GM21529 (cell line): ENCODE measurements around the gene ALG3.

Experiments
- ATAC-seq: cut with Tn5 transposase; IDR thresholded peaks from one replicate; pipeline ENCODE4 v1.9.1; 2021; ENCODE audit not compliant: unreplicated experiment

The ALG3 gene

DNA sequence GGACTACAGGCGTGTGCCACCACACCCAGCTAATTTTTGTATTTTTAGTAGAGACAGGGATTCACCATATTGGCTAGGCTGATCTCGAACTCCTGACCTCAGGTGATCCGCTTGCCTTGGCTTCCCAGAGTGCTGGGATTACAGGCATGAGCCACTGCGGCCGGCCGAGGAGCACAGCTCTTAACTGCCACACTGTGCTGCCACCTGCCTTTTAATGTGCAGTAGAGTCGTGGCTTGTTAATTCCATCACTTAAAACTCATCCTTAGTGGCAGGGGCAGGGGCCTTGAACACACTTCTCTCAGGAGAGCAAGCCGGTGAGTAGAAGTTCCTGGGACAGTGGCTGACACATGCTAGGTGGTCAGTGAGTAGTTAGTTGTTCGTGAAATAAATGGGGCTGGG is 50.3 kb downstream of the ALG3 start:
- no peak for ATAC-seq

- ATAC-seq, result no peak
These were observed 52.2 kb downstream of the ALG3 start for GRCh38 chr3:184196536-184196935.

DNA sequence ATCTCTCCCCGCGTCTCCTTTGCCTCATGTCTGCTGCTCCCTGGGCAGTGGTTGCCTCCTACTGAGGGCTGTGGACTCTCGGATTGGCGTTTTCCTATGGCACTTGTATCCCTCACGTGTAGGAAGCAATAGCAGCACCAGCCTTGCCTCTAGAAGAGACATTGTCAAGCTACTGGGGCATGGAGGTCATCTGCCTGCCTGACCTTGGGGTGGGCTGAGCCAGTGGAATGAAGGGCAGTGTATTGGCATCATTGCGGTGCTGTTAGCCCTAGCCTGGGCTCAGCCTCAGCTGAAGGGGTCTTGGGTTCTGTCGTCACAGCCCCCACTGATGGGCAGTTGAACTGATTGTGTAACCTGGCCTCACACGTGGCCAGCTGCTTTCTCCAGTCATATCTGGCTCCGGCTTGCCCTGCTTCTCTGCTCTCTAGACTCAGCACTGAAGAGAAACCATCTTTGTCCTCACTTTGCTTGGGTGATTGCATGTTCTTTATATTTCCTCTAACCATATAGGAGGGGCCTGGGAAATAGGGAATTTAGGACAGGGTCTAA is 54.7 kb downstream of the ALG3 start:
- ATAC-seq, result no peak

DNA sequence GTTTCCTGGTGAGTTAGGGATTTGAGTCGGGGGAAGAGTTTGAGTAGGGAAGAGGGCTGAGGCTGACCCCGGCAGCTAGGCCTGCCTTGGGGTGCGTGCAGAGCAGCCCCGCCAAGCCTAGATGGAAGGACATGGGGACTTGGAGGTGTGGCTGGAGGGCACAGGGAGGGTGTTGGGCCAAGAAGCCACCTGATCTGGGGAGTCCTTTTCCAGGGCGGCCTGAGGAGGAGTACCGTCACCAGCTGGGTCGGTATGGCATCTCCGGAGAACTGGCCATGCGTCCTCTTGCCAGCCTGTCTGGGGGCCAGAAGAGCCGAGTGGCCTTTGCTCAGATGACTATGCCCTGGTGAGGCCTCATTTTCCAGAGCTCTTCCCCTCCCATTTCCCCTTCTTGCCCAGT is 55.9 kb downstream of the ALG3 start:
- ATAC-seq, result no peak
